Panc1 (cell line): Measurements from ENCODE around the gene AATK. TPM values are rescaled to one million over a fixed set of nuclear protein-coding genes. Genes with fewer than 3 reads are reported as not detected.
A peak's percentile ranks its signal among the peaks of the same experiment; 100 is the strongest.

Source experiments
- ATAC-seq: fragments of 200-7000 bp; cut with Tn5 transposase; 2 replicates; pipeline ENCODE4 v1.9.1; 2020; ENCODE audit warnings: mild to moderate bottlenecking, moderate library complexity
- BruUV-seq: library from RNA; stranded (reverse); fragments of 400-500 nt; replicated peaks from 2 replicates; lab custom pipeline; 2021; lab: Mats Ljungman, UMichigan
- CTCF ChIA-PET: fragments of 300-600 bp; sonication (Branson Sonifier 250); formaldehyde crosslinking; loops from one replicate; lab custom pipeline; 2022; ENCODE audit warnings: antibody characterized with exemption; lab: Charles Lee
- POLR2A ChIA-PET: fragments of 300-600 bp; sonication (Branson Sonifier 250); formaldehyde crosslinking; loops from one replicate; lab custom pipeline; 2022; ENCODE audit warnings: antibody characterized with exemption; lab: Charles Lee
- DNase-seq: peaks from one replicate; pipeline ENCODE4 v3.0.0-alpha.2; 2010; ENCODE audit warnings: low read depth, low spot score
- H3K27ac ChIP-seq: 2 replicates; pipeline ENCODE4 v1.5.1; 2011; ENCODE audit warnings: mild to moderate bottlenecking, low read length, inconsistent platforms
- H3K27me3 ChIP-seq: fragments of 200-500 bp; sonication (Bioruptor generic); 2 replicates; pipeline ENCODE4 v1.6.0; 2014; ENCODE audit warnings: low read length, inconsistent platforms; ENCODE audit not compliant: control insufficient read depth, insufficient read depth
- H3K36me3 ChIP-seq: fragments of 200-500 bp; sonication (Bioruptor generic); 2 replicates; pipeline ENCODE4 v1.5.1; 2014; ENCODE audit warnings: inconsistent platforms, mild to moderate bottlenecking, low read length, moderate library complexity; ENCODE audit not compliant: control insufficient read depth, insufficient read depth
- H3K4me1 ChIP-seq: 2 replicates; pipeline ENCODE4 v1.5.1; 2011; ENCODE audit warnings: inconsistent platforms, mild to moderate bottlenecking, low read length, moderate library complexity; ENCODE audit not compliant: control insufficient read depth, insufficient read depth
- H3K4me3 ChIP-seq, 2 experiments: 2 replicates each; pipeline ENCODE4 v1.5.1; 2011 to 2012; ENCODE audit warnings: low read depth in 2 of 2, low read length in 2 of 2, mild to moderate bottlenecking in 2 of 2, inconsistent platforms in 1 of 2, moderate library complexity in 1 of 2
- H3K9me3 ChIP-seq: fragments of 200-500 bp; sonication (Bioruptor generic); 2 replicates; pipeline ENCODE4 v1.5.1; 2014; ENCODE audit warnings: low read depth, mild to moderate bottlenecking, inconsistent platforms, low read length, moderate library complexity; ENCODE audit not compliant: control insufficient read depth, insufficient read depth
- CTCF ChIP-seq: fragments of 450-650 bp; IDR thresholded peaks from 2 replicates; pipeline ENCODE4 v1.5.1; 2017; ENCODE audit warnings: mild to moderate bottlenecking
- POLR2AphosphoS5 ChIP-seq: IDR thresholded peaks from 2 replicates; pipeline ENCODE4 v1.6.1; 2012; ENCODE audit warnings: mild to moderate bottlenecking, low read depth, low read length, moderate library complexity
- REST ChIP-seq, 2 experiments: IDR thresholded peaks; 2 replicates each; pipeline ENCODE4 v1.6.1; 2011 to 2012; ENCODE audit warnings: low read depth in 2 of 2, control low read depth in 1 of 2, low read length in 1 of 2, mild to moderate bottlenecking in 1 of 2, moderate library complexity in 1 of 2; ENCODE audit not compliant: insufficient read depth in 1 of 2
- SIN3A ChIP-seq: IDR thresholded peaks from 2 replicates; pipeline ENCODE4 v1.6.1; 2012; ENCODE audit warnings: low read depth, mild to moderate bottlenecking, low read length, moderate library complexity, borderline replicate concordance; ENCODE audit not compliant: insufficient read depth
- TCF7L2 ChIP-seq: IDR thresholded peaks from 2 replicates; pipeline ENCODE4 v1.6.1; 2011; ENCODE audit warnings: mild to moderate bottlenecking, low read depth, low read length, inconsistent platforms
- in situ Hi-C: cut with HindIII; loops from 2 replicates; pipeline ENCODE4 v1.10.0; 2016; ENCODE audit warnings: low sequenced_read_pairs, low pct_unique_long_range_greater_than_20kb
- intact Hi-C: fragments of 100-400 bp; cut with micrococcal nuclease; formaldehyde crosslinking; loops from one replicate; pipeline ENCODE4 v1.10.0; 2022; ENCODE audit not compliant: unreplicated experiment
- total RNA-seq: library from RNA; stranded (reverse); gene quantifications from one replicate; pipeline ENCODE4 v1.2.1, GENCODE V29; 2021; ENCODE audit not compliant: unreplicated experiment

Gene AATK
- total RNA-seq, 1 experiment from 2014 or later = 3.7 TPM

GRCh38 chr17:81129711-81130367 lies 36.2 kb downstream of the AATK start:
- TF ChIP-seq REST (IDR thresholded peaks at IDR 0.05; ENCODE audit: insufficient read depth in 1 of 2, low read depth in 2 of 2, low read length in 1 of 2) (no peak), SIN3A (no peak), CTCF (no peak), TCF7L2 (no peak), POLR2AphosphoS5 (no peak)

GRCh38 chr17:81129289-81129688 lies 36.7 kb downstream of the AATK start:
- ChIA-PET POLR2A (interaction anchor here (0.6 kb wide), 1 partner anchor 19 kb away, joined by 6 read pairs; no protein-coding TSS in a partner anchor), CTCF (no interaction called here)
- no TSS peak for BruUV-seq
- Histone ChIP-seq H3K4me1 (peaks cover 16% of the 10 kb centered on the region), H3K27ac (no peak overlapping the region), H3K4me3 (no peak overlapping the region), H3K36me3 (no peaks in the 10 kb centered on the region), H3K9me3 (no peaks in the 10 kb centered on the region), H3K27me3 (no peaks in the 10 kb centered on the region)
- DNase-seq (no peak), ATAC-seq (peak; percentile 32; the same call in 1 of the 2 replicates)
- TF ChIP-seq CTCF (no peak; the same call in 1 of the 2 replicates), SIN3A (no peak), TCF7L2 (no peak), POLR2AphosphoS5 (no peak), REST (IDR thresholded peaks at IDR 0.05; ENCODE audit: insufficient read depth in 1 of 2, low read depth in 2 of 2, low read length in 1 of 2) (no peak)
- intact Hi-C loops = no loop called here
- in situ Hi-C loops = no loop called here

More at GRCh38 chr17:81129711-81130367, 36.2 kb downstream of the AATK start:
- intact Hi-C loops = no loop called here
- in situ Hi-C loops = no loop called here
- H3K36me3 ChIP-seq = no peaks in the 10 kb centered on the region
- H3K4me1 ChIP-seq = peaks cover 16% of the 10 kb centered on the region
- ATAC-seq = peak; percentile 12; the same call in 1 of the 2 replicates
- H3K4me3 ChIP-seq = no peak overlapping the region
- DNase-seq = no peak
- H3K27ac ChIP-seq = no peak overlapping the region
- POLR2A ChIA-PET = interaction anchor here (0.6 kb wide), 2 partner anchors 18 to 93 kb away, joined by 6 to 18 read pairs; partner anchors contain the start of gene CEP131
- H3K9me3 ChIP-seq = no peaks in the 10 kb centered on the region
- CTCF ChIA-PET = no interaction called here
- no peaks in the 10 kb centered on the region for H3K27me3 ChIP-seq
- no TSS peak for BruUV-seq
